MM.1S (cell line): ENCODE measurements around the gene ZFYVE21.

Experiments used
- CTCF ChIP-seq: fragments of 300-600 bp; sonication (generic); IDR thresholded peaks from 2 replicates; pipeline ENCODE4 v1.5.1; 2016; ENCODE audit warnings: antibody characterized with exemption, low read length, mixed read lengths
- EZH2 ChIP-seq: fragments of 300-600 bp; sonication (generic); optimal IDR thresholded peaks from 2 replicates; pipeline ENCODE3; 2017; ENCODE audit warnings: low read depth, mild to moderate bottlenecking, antibody characterized with exemption, low read length, mixed read lengths

GRCh38 chr14:103692871-103693270 is 22.7 kb upstream of the ZFYVE21 start:
- no peak for TF ChIP-seq EZH2
- no peak for TF ChIP-seq CTCF
